Measurements from ENCODE around the gene CFHR4. TPM values are rescaled to one million over a fixed set of nuclear protein-coding genes. Genes with fewer than 3 reads are reported as not detected.
"Not testable (repeated sequence)": the region's sequence is repeated elsewhere in the genome, so short reads cannot be mapped to it uniquely, and the experiment has no call there.

CFHR4 gene
- total and polyA plus RNA-seq, 9 donors: not detected

- no peak overlapping the region for H3K27ac ChIP-seq
- DNase-seq: no peak
- WGBS, 3 donors: 95 to 98% (median 97%) methylated on average over 2 of the region's 2 CpGs
- intact Hi-C loops (cut with DNase I): no loop called here
- no peak overlapping the region for H3K4me3 ChIP-seq
- no peaks in the 10 kb centered on the region for H3K36me3 ChIP-seq
- no peaks in the 10 kb centered on the region for H3K9me3 ChIP-seq
- no peak for TF ChIP-seq POLR2A (IDR thresholded peaks at IDR 0.05)
- TF ChIP-seq CTCF (IDR thresholded peaks at IDR 0.05): no peak
- TF ChIP-seq EP300 (IDR thresholded peaks at IDR 0.05): no peak
- no peaks in the 10 kb centered on the region for H3K4me1 ChIP-seq (ENCODE audit: insufficient read depth)
- H3K27me3 ChIP-seq: no peaks in the 10 kb centered on the region
These were observed 22.4 kb downstream of the CFHR4 start for GRCh38 chr1:196910215-196910614.

- intact Hi-C loops (cut with DNase I); H3K4me3 ChIP-seq; H3K27ac ChIP-seq; H3K4me1 ChIP-seq (ENCODE audit: insufficient read depth); DNase-seq; H3K9me3 ChIP-seq; H3K36me3 ChIP-seq; H3K27me3 ChIP-seq: not testable (repeated sequence)
- 47 to 57% (median 50%) methylated on average over 5 of the region's 5 CpGs for WGBS, 3 donors
These were observed 24.4 kb downstream of the CFHR4 start for GRCh38 chr1:196912283-196912682.

GRCh38 chr1:196926839-196927238, 39.0 kb downstream of the CFHR4 start:
- H3K4me3 ChIP-seq; H3K4me1 ChIP-seq (ENCODE audit: insufficient read depth); intact Hi-C loops (cut with DNase I); H3K27ac ChIP-seq; H3K27me3 ChIP-seq; H3K9me3 ChIP-seq; DNase-seq; H3K36me3 ChIP-seq: not testable (repeated sequence)
- WGBS, 3 donors: 63 to 78% (median 73%) methylated on average over 1 of the region's 1 CpG

GRCh38 chr1:196932853-196933252, 45.0 kb downstream of the CFHR4 start:
- WGBS, 3 donors: 83 to 94% (median 91%) methylated on average over 2 of the region's 2 CpGs
- H3K4me1 ChIP-seq (ENCODE audit: insufficient read depth); DNase-seq; H3K27me3 ChIP-seq; H3K36me3 ChIP-seq; H3K9me3 ChIP-seq; H3K27ac ChIP-seq; H3K4me3 ChIP-seq; intact Hi-C loops (cut with DNase I): not testable (repeated sequence)

GRCh38 chr1:196933531-196934189, 45.8 kb downstream of the CFHR4 start:
- intact Hi-C loops (cut with DNase I): no loop called here
- TF ChIP-seq EP300 (IDR thresholded peaks at IDR 0.05) (no peak), CTCF (IDR thresholded peaks at IDR 0.05) (no peak), POLR2A (IDR thresholded peaks at IDR 0.05) (no peak)
- DNase-seq: peak in 1 of 5 donors; percentile 16

GRCh38 chr1:196941474-196941873, 53.6 kb downstream of the CFHR4 start:
- intact Hi-C loops (cut with DNase I); DNase-seq: not testable (repeated sequence)

More at GRCh38 chr1:196933531-196934189, 45.8 kb downstream of the CFHR4 start:
- no peaks in the 10 kb centered on the region for H3K27me3 ChIP-seq
- H3K4me1 ChIP-seq (ENCODE audit: insufficient read depth): no peaks in the 10 kb centered on the region
- no peaks in the 10 kb centered on the region for H3K36me3 ChIP-seq
- H3K9me3 ChIP-seq: no peaks in the 10 kb centered on the region
- no peak overlapping the region for H3K4me3 ChIP-seq
- no peak overlapping the region for H3K27ac ChIP-seq
- WGBS, 3 donors: 90 to 94% (median 93%) methylated on average over 20 to 32 of the region's 32 CpGs

GRCh38 chr1:196943568-196943967, 55.7 kb downstream of the CFHR4 start, which contains the start of gene CFHR2:
TSS of gene CFHR2 (plus strand) at chr1:196943738. CDS start at chr1:196943881, 143 bp downstream.
- WGBS, 3 donors: no CpG with 5 or more reads among the region's 1 CpG
- H3K9me3 ChIP-seq; H3K4me1 ChIP-seq (ENCODE audit: insufficient read depth); intact Hi-C loops (cut with DNase I); H3K4me3 ChIP-seq; H3K27ac ChIP-seq; DNase-seq; H3K27me3 ChIP-seq; H3K36me3 ChIP-seq: not testable (repeated sequence)

More at GRCh38 chr1:196941474-196941873, 53.6 kb downstream of the CFHR4 start:
- H3K4me3 ChIP-seq; H3K9me3 ChIP-seq; H3K4me1 ChIP-seq (ENCODE audit: insufficient read depth); H3K27me3 ChIP-seq; H3K27ac ChIP-seq; H3K36me3 ChIP-seq: not testable (repeated sequence)
- 79 to 88% (median 82%) methylated on average over 6 of the region's 6 CpGs for WGBS, 3 donors
